ENCODE measurements around the gene NGLY1. TPM values are rescaled to one million over a fixed set of nuclear protein-coding genes. Genes with fewer than 3 reads are reported as not detected.
A peak's percentile ranks its signal among the peaks of the same experiment; 100 is the strongest.

The NGLY1 gene
- polyA plus RNA-seq, 6 donors from 2014 or later, result 76.4 to 108 (median 95.4) TPM

- DNase-seq (no peak), ATAC-seq (ENCODE audit: low read depth in 2 of 2) (no peak)
- H3K9me3 Mint-ChIP-seq, result peaks cover 0 to 3% (median 0%) of the 10 kb centered on the region in 7 donors
- H3K36me3 Mint-ChIP-seq, result no peaks in the 10 kb centered on the region
- no peaks in the 10 kb centered on the region for H3K27me3 Mint-ChIP-seq
- H3K4me3 Mint-ChIP-seq, result no peak overlapping the region
- H3K27ac Mint-ChIP-seq, result no peak overlapping the region
- H3K4me1 Mint-ChIP-seq, result no peaks in the 10 kb centered on the region
Measured at GRCh38 chr3:25812644-25813043, 29.4 kb upstream of the NGLY1 start.

GRCh38 chr3:25804676-25805075 is 21.4 kb upstream of the NGLY1 start:
- Mint-ChIP-seq H3K36me3 (no peaks in the 10 kb centered on the region), H3K4me3 (no peak overlapping the region), H3K27ac (no peak overlapping the region), H3K9me3 (peaks cover 0 to 1% (median 0%) of the 10 kb centered on the region in 7 donors), H3K4me1 (no peaks in the 10 kb centered on the region), H3K27me3 (no peaks in the 10 kb centered on the region)
- DNase-seq (no peak), ATAC-seq (ENCODE audit: low read depth in 2 of 2) (no peak)

GRCh38 chr3:25803833-25804232 is 20.6 kb upstream of the NGLY1 start:
- no peaks in the 10 kb centered on the region for H3K36me3 Mint-ChIP-seq
- no peak overlapping the region for H3K4me3 Mint-ChIP-seq
- H3K27me3 Mint-ChIP-seq, result no peaks in the 10 kb centered on the region
- ATAC-seq (ENCODE audit: low read depth in 2 of 2) (no peak), DNase-seq (no peak)
- H3K9me3 Mint-ChIP-seq, result no peaks in the 10 kb centered on the region
- H3K27ac Mint-ChIP-seq, result no peak overlapping the region
- no peaks in the 10 kb centered on the region for H3K4me1 Mint-ChIP-seq

GRCh38 chr3:25801786-25802185 is 18.5 kb upstream of the NGLY1 start:
- no peaks in the 10 kb centered on the region for H3K27me3 Mint-ChIP-seq
- no peak overlapping the region for H3K4me3 Mint-ChIP-seq
- DNase-seq (no peak), ATAC-seq (ENCODE audit: low read depth in 2 of 2) (no peak)
- no peaks in the 10 kb centered on the region for H3K4me1 Mint-ChIP-seq
- no peak overlapping the region for H3K27ac Mint-ChIP-seq
- no peaks in the 10 kb centered on the region for H3K36me3 Mint-ChIP-seq
- no peaks in the 10 kb centered on the region for H3K9me3 Mint-ChIP-seq

- Mint-ChIP-seq H3K4me1 (peaks cover 11 to 33% (median 23%) of the 10 kb centered on the region in 3 donors), H3K27me3 (no peaks in the 10 kb centered on the region), H3K4me3 (peak within 1 kb of the TSS; percentile 84 to 98 (median 96)), H3K9me3 (peaks cover 0 to 3% (median 0%) of the 10 kb centered on the region in 7 donors), H3K27ac (peak within 1 kb of the TSS; percentile 97 to 100 (median 99)), H3K36me3 (peaks cover 4 to 9% of the 10 kb centered on the region in 2 donors)
- ATAC-seq (ENCODE audit: low read depth in 2 of 2) (peak; percentile 89), DNase-seq (peak; percentile 93)
Measured at GRCh38 chr3:25789596-25790556, 6.6 kb upstream of the NGLY1 start, which contains the start of gene OXSM. Gene OXSM, plus strand, starts transcription at chr3:25790090. Its CDS starts 931 bp downstream, at chr3:25791021.

GRCh38 chr3:25789209-25789595 is 6.0 kb upstream of the NGLY1 start:
- ATAC-seq (ENCODE audit: low read depth in 2 of 2), result no peak

GRCh38 chr3:25787689-25788088 is 4.4 kb upstream of the NGLY1 start:
- Mint-ChIP-seq H3K4me3 (peak overlapping the region in 2 of 8 donors; percentile 10 to 90), H3K4me1 (peaks cover 15 to 37% (median 29%) of the 10 kb centered on the region in 3 donors), H3K36me3 (no peaks in the 10 kb centered on the region), H3K27ac (peak overlapping the region in 4 of 6 donors; percentile 3 to 99 (median 48)), H3K27me3 (no peaks in the 10 kb centered on the region), H3K9me3 (peaks cover 0 to 3% (median 0%) of the 10 kb centered on the region in 7 donors)
- ATAC-seq (ENCODE audit: low read depth in 2 of 2), result no peak
- no peak for DNase-seq

More at GRCh38 chr3:25789209-25789595, 6.0 kb upstream of the NGLY1 start:
- Mint-ChIP-seq H3K4me3 (peak overlapping the region; percentile 84 to 98 (median 96)), H3K27me3 (no peaks in the 10 kb centered on the region), H3K36me3 (peaks cover 0 to 2% of the 10 kb centered on the region in 2 donors), H3K4me1 (peaks cover 12 to 36% (median 26%) of the 10 kb centered on the region in 3 donors), H3K9me3 (peaks cover 0 to 3% (median 0%) of the 10 kb centered on the region in 7 donors), H3K27ac (peak overlapping the region; percentile 97 to 100 (median 99))
- no peak for DNase-seq

- peak overlapping the region in 1 of 8 donors; percentile 32 for H3K4me3 Mint-ChIP-seq
- H3K27ac Mint-ChIP-seq, result no peak overlapping the region
- no peaks in the 10 kb centered on the region for H3K27me3 Mint-ChIP-seq
- DNase-seq (no peak), ATAC-seq (ENCODE audit: low read depth in 2 of 2) (no peak)
- H3K9me3 Mint-ChIP-seq, result peaks cover 0 to 3% (median 0%) of the 10 kb centered on the region in 7 donors
- H3K4me1 Mint-ChIP-seq, result peaks cover 23 to 39% (median 38%) of the 10 kb centered on the region in 3 donors
- H3K36me3 Mint-ChIP-seq, result peaks cover 0 to 7% of the 10 kb centered on the region in 2 donors
Measured at GRCh38 chr3:25785826-25786225, 2.6 kb upstream of the NGLY1 start.

- DNase-seq (no peak), ATAC-seq (ENCODE audit: low read depth in 2 of 2) (no peak)
- Mint-ChIP-seq H3K4me3 (peak overlapping the region in 2 of 8 donors; percentile 77 to 85), H3K4me1 (peaks cover 26 to 39% (median 38%) of the 10 kb centered on the region in 3 donors), H3K36me3 (peaks cover 0 to 7% of the 10 kb centered on the region in 2 donors), H3K27me3 (no peaks in the 10 kb centered on the region), H3K9me3 (no peaks in the 10 kb centered on the region), H3K27ac (peak overlapping the region in 1 of 6 donors; percentile 97)
Measured at GRCh38 chr3:25784971-25785370, 1.7 kb upstream of the NGLY1 start.

GRCh38 chr3:25783661-25784512 is 644 bp upstream of the NGLY1 start:
- H3K9me3 Mint-ChIP-seq, result no peaks in the 10 kb centered on the region
- H3K27me3 Mint-ChIP-seq, result no peaks in the 10 kb centered on the region
- H3K4me3 Mint-ChIP-seq, result peak overlapping the region; percentile 77 to 95 (median 86)
- H3K4me1 Mint-ChIP-seq, result peaks cover 26 to 37% (median 37%) of the 10 kb centered on the region in 3 donors
- peaks cover 0 to 7% of the 10 kb centered on the region in 2 donors for H3K36me3 Mint-ChIP-seq
- H3K27ac Mint-ChIP-seq, result peak overlapping the region; percentile 91 to 98 (median 95)
- peak; percentile 33 for DNase-seq
- ATAC-seq (ENCODE audit: low read depth in 2 of 2), result peak; percentile 11 to 13

GRCh38 chr3:25782636-25782937 is 656 bp downstream of the NGLY1 start:
- peak overlapping the region; percentile 97 to 99 (median 98) for H3K27ac Mint-ChIP-seq
- no peaks in the 10 kb centered on the region for H3K9me3 Mint-ChIP-seq
- peaks cover 20 to 40% (median 32%) of the 10 kb centered on the region in 3 donors for H3K4me1 Mint-ChIP-seq
- DNase-seq (no peak), ATAC-seq (ENCODE audit: low read depth in 2 of 2) (no peak)
- H3K27me3 Mint-ChIP-seq, result no peaks in the 10 kb centered on the region
- H3K36me3 Mint-ChIP-seq, result peaks cover 8 to 13% of the 10 kb centered on the region in 2 donors
- H3K4me3 Mint-ChIP-seq, result peak overlapping the region; percentile 77 to 95 (median 86)

GRCh38 chr3:25781758-25782594 is 1.3 kb downstream of the NGLY1 start:
- peak overlapping the region; percentile 97 to 99 (median 98) for H3K27ac Mint-ChIP-seq
- H3K9me3 Mint-ChIP-seq, result no peaks in the 10 kb centered on the region
- peak overlapping the region; percentile 77 to 95 (median 86) for H3K4me3 Mint-ChIP-seq
- ATAC-seq (ENCODE audit: low read depth in 2 of 2) (peak; percentile 44 to 52), DNase-seq (peak; percentile 66)
- H3K36me3 Mint-ChIP-seq, result peaks cover 13 to 18% of the 10 kb centered on the region in 2 donors
- H3K4me1 Mint-ChIP-seq, result peaks cover 20 to 37% (median 34%) of the 10 kb centered on the region in 3 donors
- H3K27me3 Mint-ChIP-seq, result no peaks in the 10 kb centered on the region
